K562 (cell line): Measurements from ENCODE around the gene CYFIP2. TPM values are rescaled to one million over a fixed set of nuclear protein-coding genes. Genes with fewer than 3 reads are reported as not detected.

Source experiments
- CREB3 ChIP-seq: fragments of 450-650 bp; conservative IDR thresholded peaks from 2 replicates; pipeline ENCODE4 v1.6.1; 2016; ENCODE audit warnings: missing genetic modification characterization, low read depth, mild to moderate bottlenecking, missing compliant biosample characterization, moderate library complexity
- CTBP1 ChIP-seq: fragments of 450-650 bp; IDR thresholded peaks from 2 replicates; pipeline ENCODE4 v1.6.1; 2016; ENCODE audit warnings: borderline replicate concordance
- DMBX1 ChIP-seq: fragments of 250-450 bp; sonication (Bioruptor Pico); IDR thresholded peaks from 2 replicates; pipeline ENCODE4 v1.8.0; 2022; ENCODE audit warnings: inconsistent platforms, mild to moderate bottlenecking, moderate library complexity, borderline replicate concordance
- FOXO4 ChIP-seq: fragments of 450-650 bp; formaldehyde crosslinking; IDR thresholded peaks from 2 replicates; pipeline ENCODE4 v1.4.0; 2020; ENCODE audit warnings: mild to moderate bottlenecking, moderate library complexity
- HDAC8 ChIP-seq: fragments of 450-650 bp; IDR thresholded peaks from 2 replicates; pipeline ENCODE4 v1.6.1; 2016; ENCODE audit warnings: mild to moderate bottlenecking, missing genetic modification characterization, moderate library complexity, missing compliant biosample characterization
- NFRKB ChIP-seq: fragments of 450-650 bp; IDR thresholded peaks from 2 replicates; pipeline ENCODE4 v1.6.1; 2016; ENCODE audit warnings: low read depth
- NR2C2 ChIP-seq, 2 experiments: fragments of 200-800 bp in 1 of 2; sonication (Bioruptor generic) in 1 of 2; sonication (generic) in 1 of 2; formaldehyde crosslinking in 1 of 2; IDR thresholded peaks; 2 replicates each; pipeline versions ENCODE4 v1.6.1 to v1.8.0; 2016 to 2022; ENCODE audit warnings: mild to moderate bottlenecking in 1 of 2, missing compliant biosample characterization in 1 of 2, missing genetic modification characterization in 1 of 2, missing genetic modification reagents in 1 of 2
- PYGO2 ChIP-seq: fragments of 450-650 bp; IDR thresholded peaks from 2 replicates; pipeline ENCODE4 v1.6.1; 2016; ENCODE audit warnings: mild to moderate bottlenecking, missing genetic modification characterization, moderate library complexity, missing compliant biosample characterization
- RBBP5 ChIP-seq: fragments of 200-600 bp; sonication (generic); IDR thresholded peaks from 2 replicates; pipeline ENCODE4 v1.6.1; 2012; ENCODE audit warnings: borderline replicate concordance, mild to moderate bottlenecking, low read length, control low read depth, inconsistent platforms; ENCODE audit not compliant: insufficient read depth, poor library complexity, severe bottlenecking
- RBFOX2 ChIP-seq: fragments of 200-400 bp; formaldehyde crosslinking; IDR thresholded peaks from 2 replicates; pipeline ENCODE4 v1.6.1; 2017; ENCODE audit warnings: low read depth, mild to moderate bottlenecking, low read length, moderate library complexity
- TFAM ChIP-seq: fragments of 250-450 bp; sonication (Bioruptor Pico); conservative IDR thresholded peaks from 2 replicates; pipeline ENCODE4 v1.5.0; 2021; ENCODE audit warnings: mild to moderate bottlenecking, moderate library complexity
- ZBTB7A ChIP-seq: IDR thresholded peaks from 2 replicates; pipeline ENCODE4 v1.6.1; 2011; ENCODE audit warnings: low read depth, mild to moderate bottlenecking, low read length, moderate library complexity, borderline replicate concordance; ENCODE audit not compliant: control insufficient read depth
- ZNF134 ChIP-seq: fragments of 250-450 bp; sonication (Bioruptor Pico); conservative IDR thresholded peaks from 2 replicates; pipeline ENCODE4 v1.4.0; 2020
- ZNF197 ChIP-seq: fragments of 200-800 bp; sonication (Bioruptor generic); IDR thresholded peaks from 2 replicates; pipeline ENCODE4 v1.6.1; 2016; ENCODE audit warnings: low read depth, missing genetic modification characterization, missing compliant biosample characterization
- ZNF511 ChIP-seq: sonication (generic); formaldehyde crosslinking; IDR thresholded peaks from 2 replicates; pipeline ENCODE4 v1.8.0; 2022; ENCODE audit warnings: mild to moderate bottlenecking, missing genetic modification reagents
- ZNF584 ChIP-seq: fragments of 200-800 bp; sonication (Bioruptor generic); IDR thresholded peaks from 2 replicates; pipeline ENCODE4 v1.6.1; 2016; ENCODE audit warnings: low read depth, mild to moderate bottlenecking, missing genetic modification characterization, missing compliant biosample characterization
- ZSCAN32 ChIP-seq: fragments of 450-650 bp; formaldehyde crosslinking; IDR thresholded peaks from 2 replicates; pipeline ENCODE4 v1.4.0; 2020; ENCODE audit warnings: mild to moderate bottlenecking, moderate library complexity
- polyA plus RNA-seq, 8 experiments: library from polyadenylated mRNA; depleted of rRNA in 4 of 8; stranded (reverse) in 5 of 8; unstranded in 3 of 8; fragments of >200 nt; fragmentation: Nextera tagmentation in 2 of 8; fragmentation: Illumina TruSeq in 1 of 8; extraction: Ambion mirVana in 2 of 8; extraction: Trizol in 1 of 8; gene quantifications; 2 replicates each; pipeline versions ENCODE4 v1.2.1 to v1.2.3, GENCODE V29; 2011 to 2014; ENCODE audit warnings: inconsistent platforms in 1 of 8, missing spikeins in 1 of 8
- total RNA-seq, 7 experiments: library from RNA; depleted of rRNA in 6 of 7; stranded (reverse); fragments of >200 nt in 6 of 7; fragmentation: Illumina TruSeq in 2 of 7; extraction: Trizol in 2 of 7; gene quantifications; 2 replicates each; pipeline versions ENCODE4 v1.2.1 to v1.2.3, GENCODE V29; 2011 to 2021; ENCODE audit warnings: low replicate concordance in 1 of 7
- TF ChIP-seq, protein P1 (sequence below): sonication (generic); formaldehyde crosslinking; IDR thresholded peaks from 2 replicates; pipeline ENCODE4 v1.8.1; 2022; ENCODE audit warnings: missing genetic modification reagents
- TF ChIP-seq, protein P2 (sequence below): fragments of 200-800 bp; sonication (Bioruptor generic); IDR thresholded peaks from 2 replicates; pipeline ENCODE4 v1.6.1; 2017; ENCODE audit warnings: missing genetic modification characterization, missing compliant biosample characterization
- TF ChIP-seq, protein P3 (sequence below): fragments of 450-650 bp; formaldehyde crosslinking; IDR thresholded peaks from 2 replicates; pipeline ENCODE4 v1.4.0; 2022; ENCODE audit warnings: missing genetic modification characterization

Gene CYFIP2
- total and polyA plus RNA-seq, 9 of the 15 experiments (the other 6 are each of a cell fraction or from before 2014, with no cell fraction given): 0.76 to 2.9 (median 1.4) TPM; not detected in 1

DNA sequence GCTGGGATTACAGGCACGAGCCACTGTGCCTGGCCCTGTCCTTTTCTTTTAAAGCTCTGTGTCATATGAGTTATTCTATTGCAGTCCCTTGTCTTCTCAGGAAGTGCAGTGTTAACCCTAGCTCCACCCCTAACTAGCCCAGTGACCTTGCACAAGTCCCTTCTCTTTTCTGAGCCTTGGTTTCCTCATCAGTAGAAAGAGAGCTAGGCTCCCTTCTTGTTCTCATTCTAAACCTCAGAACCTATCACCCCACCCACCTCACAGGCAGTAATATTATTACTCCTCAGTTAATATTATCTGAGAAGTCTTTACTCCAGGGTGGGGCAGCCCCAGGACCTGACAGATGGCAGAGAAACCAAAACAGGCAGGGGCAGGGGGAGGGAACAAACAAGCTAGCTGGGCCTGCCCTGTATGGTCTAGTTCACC lies 7.2 kb downstream of the CYFIP2 start (continued):
- TF ChIP-seq NR2C2 (CRISPR knock-in tag; IDR thresholded peaks at IDR 0.05) (no peak), NR2C2 (tag; IDR thresholded peaks at IDR 0.05) (peak; percentile 66), NFRKB (0 out of 2 replicates have a peak, but pooled peaks have one; percentile 2), HDAC8 (tag) (no peak), ZNF511 (no peak), PYGO2 (tag) (no peak), ZNF584 (no peak), ZSCAN32 (no peak), RBBP5 (no peak), ZNF197 (CRISPR knock-in tag) (peak; percentile 50; the same call in 1 of the 2 replicates), ZBTB7A (no peak), TFAM (no peak), DMBX1 (CRISPR knock-in tag) (peak; percentile 64; the same call in 1 of the 2 replicates), CREB3 (tag) (no peak), ZNF134 (CRISPR knock-in tag) (peak; percentile 76), FOXO4 (CRISPR knock-in tag) (0 out of 2 replicates have a peak, but pooled peaks have one; percentile 39), CTBP1 (peak; percentile 34; the same call in 1 of the 2 replicates), RBFOX2 (0 out of 2 replicates have a peak, but pooled peaks have one; percentile 15)
- TF ChIP-seq, protein P1, sequence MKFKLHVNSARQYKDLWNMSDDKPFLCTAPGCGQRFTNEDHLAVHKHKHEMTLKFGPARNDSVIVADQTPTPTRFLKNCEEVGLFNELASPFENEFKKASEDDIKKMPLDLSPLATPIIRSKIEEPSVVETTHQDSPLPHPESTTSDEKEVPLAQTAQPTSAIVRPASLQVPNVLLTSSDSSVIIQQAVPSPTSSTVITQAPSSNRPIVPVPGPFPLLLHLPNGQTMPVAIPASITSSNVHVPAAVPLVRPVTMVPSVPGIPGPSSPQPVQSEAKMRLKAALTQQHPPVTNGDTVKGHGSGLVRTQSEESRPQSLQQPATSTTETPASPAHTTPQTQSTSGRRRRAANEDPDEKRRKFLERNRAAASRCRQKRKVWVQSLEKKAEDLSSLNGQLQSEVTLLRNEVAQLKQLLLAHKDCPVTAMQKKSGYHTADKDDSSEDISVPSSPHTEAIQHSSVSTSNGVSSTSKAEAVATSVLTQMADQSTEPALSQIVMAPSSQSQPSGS: no peak
- TF ChIP-seq, protein P2, sequence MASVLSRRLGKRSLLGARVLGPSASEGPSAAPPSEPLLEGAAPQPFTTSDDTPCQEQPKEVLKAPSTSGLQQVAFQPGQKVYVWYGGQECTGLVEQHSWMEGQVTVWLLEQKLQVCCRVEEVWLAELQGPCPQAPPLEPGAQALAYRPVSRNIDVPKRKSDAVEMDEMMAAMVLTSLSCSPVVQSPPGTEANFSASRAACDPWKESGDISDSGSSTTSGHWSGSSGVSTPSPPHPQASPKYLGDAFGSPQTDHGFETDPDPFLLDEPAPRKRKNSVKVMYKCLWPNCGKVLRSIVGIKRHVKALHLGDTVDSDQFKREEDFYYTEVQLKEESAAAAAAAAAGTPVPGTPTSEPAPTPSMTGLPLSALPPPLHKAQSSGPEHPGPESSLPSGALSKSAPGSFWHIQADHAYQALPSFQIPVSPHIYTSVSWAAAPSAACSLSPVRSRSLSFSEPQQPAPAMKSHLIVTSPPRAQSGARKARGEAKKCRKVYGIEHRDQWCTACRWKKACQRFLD (CRISPR knock-in tag): peak; percentile 71; the same call in 1 of the 2 replicates
- TF ChIP-seq, protein P3, sequence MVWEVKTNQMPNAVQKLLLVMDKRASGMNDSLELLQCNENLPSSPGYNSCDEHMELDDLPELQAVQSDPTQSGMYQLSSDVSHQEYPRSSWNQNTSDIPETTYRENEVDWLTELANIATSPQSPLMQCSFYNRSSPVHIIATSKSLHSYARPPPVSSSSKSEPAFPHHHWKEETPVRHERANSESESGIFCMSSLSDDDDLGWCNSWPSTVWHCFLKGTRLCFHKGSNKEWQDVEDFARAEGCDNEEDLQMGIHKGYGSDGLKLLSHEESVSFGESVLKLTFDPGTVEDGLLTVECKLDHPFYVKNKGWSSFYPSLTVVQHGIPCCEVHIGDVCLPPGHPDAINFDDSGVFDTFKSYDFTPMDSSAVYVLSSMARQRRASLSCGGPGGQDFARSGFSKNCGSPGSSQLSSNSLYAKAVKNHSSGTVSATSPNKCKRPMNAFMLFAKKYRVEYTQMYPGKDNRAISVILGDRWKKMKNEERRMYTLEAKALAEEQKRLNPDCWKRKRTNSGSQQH: 0 out of 2 replicates have a peak, but pooled peaks have one; percentile 2
